KMS-11 (cell line): ENCODE measurements around the gene ATG14.
"Not testable (repeated sequence)": the region's sequence is repeated elsewhere in the genome, so short reads cannot be mapped to it uniquely, and the experiment has no call there.

Source experiments
- H2AFZ ChIP-seq: fragments of 200-600 bp; sonication (generic); 2 replicates; pipeline ENCODE4 v1.6.1; 2016; ENCODE audit warnings: antibody characterized with exemption, mixed run types, low read depth
- H3K27ac ChIP-seq: fragments of 200-600 bp; sonication (generic); 2 replicates; pipeline ENCODE4 v1.6.1; 2016; ENCODE audit warnings: mild to moderate bottlenecking, mixed run types
- H3K27me3 ChIP-seq: fragments of 200-600 bp; sonication (generic); 2 replicates; pipeline ENCODE4 v1.6.1; 2017; ENCODE audit warnings: mild to moderate bottlenecking, low read depth, mixed run types, moderate library complexity; ENCODE audit not compliant: insufficient read depth
- H3K36me3 ChIP-seq: fragments of 200-600 bp; sonication (generic); 2 replicates; pipeline ENCODE4 v1.6.1; 2017; ENCODE audit warnings: mild to moderate bottlenecking, mixed run types; ENCODE audit not compliant: insufficient read depth
- H3K4me1 ChIP-seq: fragments of 200-600 bp; sonication (generic); 2 replicates; pipeline ENCODE4 v1.6.1; 2016; ENCODE audit warnings: mild to moderate bottlenecking, low read depth, mixed run types; ENCODE audit not compliant: poor library complexity, severe bottlenecking
- H3K4me2 ChIP-seq: fragments of 200-600 bp; sonication (generic); 2 replicates; pipeline ENCODE4 v1.7.0; 2016; ENCODE audit warnings: mild to moderate bottlenecking, mixed run types
- H3K4me3 ChIP-seq: fragments of 200-600 bp; sonication (generic); IDR thresholded peaks from 2 replicates; pipeline ENCODE4 v1.6.1; 2017; ENCODE audit warnings: low read depth, low read length, mixed read lengths; ENCODE audit not compliant: insufficient read depth
- H3K79me2 ChIP-seq: fragments of 200-600 bp; sonication (generic); 2 replicates; pipeline ENCODE4 v1.6.1; 2016; ENCODE audit warnings: low read depth, mixed run types; ENCODE audit not compliant: insufficient read depth
- H3K9ac ChIP-seq: fragments of 200-600 bp; sonication (generic); 2 replicates; pipeline ENCODE4 v1.6.1; 2016; ENCODE audit warnings: mild to moderate bottlenecking, mixed run types
- H4K20me1 ChIP-seq: fragments of 200-600 bp; sonication (generic); 2 replicates; pipeline ENCODE4 v1.6.1; 2016; ENCODE audit warnings: mild to moderate bottlenecking, mixed run types; ENCODE audit not compliant: insufficient read depth
- CTCF ChIP-seq: fragments of 200-600 bp; sonication (generic); conservative IDR thresholded peaks from 2 replicates; pipeline ENCODE4 v1.6.1; 2017; ENCODE audit warnings: low read depth, mild to moderate bottlenecking, antibody characterized with exemption, low read length, moderate library complexity, mixed read lengths

ATG14 gene

GRCh38 chr14:55411426-55412389 is at the start of gene ATG14:
Gene ATG14 (minus strand): TSS chr14:55411830. CDS start chr14:55411822, 8 bp downstream.
- peak within 1 kb of the TSS; percentile 81 for H3K4me2 ChIP-seq
- peak within 1 kb of the TSS; percentile 38 for H3K4me3 ChIP-seq
- TF ChIP-seq CTCF = no peak
- no peaks in the 10 kb centered on the region for H3K36me3 ChIP-seq
- no peaks in the 10 kb centered on the region for H4K20me1 ChIP-seq
- 0 out of 2 replicates have a peak within 1 kb of the TSS, but pooled peaks have one; percentile 5 for H3K27ac ChIP-seq
- peaks cover 16% of the 10 kb centered on the region for H3K4me1 ChIP-seq
- no peaks in the 10 kb centered on the region for H3K27me3 ChIP-seq
- peak within 1 kb of the TSS; percentile 71; the same call in 1 of the 2 replicates for H3K9ac ChIP-seq
- no peaks in the 10 kb centered on the region; the same call in 1 of the 2 replicates for H3K79me2 ChIP-seq
- H2AFZ ChIP-seq = peak within 1 kb of the TSS; percentile 87

GRCh38 chr14:55458800-55459515 is 47.3 kb upstream of the ATG14 start:
- TF ChIP-seq CTCF = no peak
- H3K27ac ChIP-seq = no peak overlapping the region
- H3K4me3 ChIP-seq = no peak overlapping the region
- no peak overlapping the region for H3K9ac ChIP-seq
- H3K4me1 ChIP-seq = no peaks in the 10 kb centered on the region
- no peaks in the 10 kb centered on the region for H3K79me2 ChIP-seq
- no peaks in the 10 kb centered on the region for H3K36me3 ChIP-seq
- H3K27me3 ChIP-seq = no peaks in the 10 kb centered on the region
- H3K4me2 ChIP-seq = no peak overlapping the region
- H4K20me1 ChIP-seq = no peaks in the 10 kb centered on the region
- H2AFZ ChIP-seq = no peak overlapping the region

GRCh38 chr14:55457496-55457895 is 45.9 kb upstream of the ATG14 start:
- Histone ChIP-seq H3K4me3 (no peak overlapping the region), H2AFZ (no peak overlapping the region), H3K27me3 (no peaks in the 10 kb centered on the region), H3K9ac (no peak overlapping the region), H3K4me2 (no peak overlapping the region), H3K27ac (no peak overlapping the region), H3K36me3 (no peaks in the 10 kb centered on the region), H4K20me1 (no peaks in the 10 kb centered on the region), H3K79me2 (no peaks in the 10 kb centered on the region), H3K4me1 (no peaks in the 10 kb centered on the region)
- TF ChIP-seq CTCF = no peak

GRCh38 chr14:55456411-55456810 is 44.8 kb upstream of the ATG14 start:
- not testable (repeated sequence) for H3K9ac ChIP-seq, H3K79me2 ChIP-seq, H4K20me1 ChIP-seq, H3K4me1 ChIP-seq, H2AFZ ChIP-seq, H3K4me2 ChIP-seq, H3K36me3 ChIP-seq, H3K27ac ChIP-seq, H3K27me3 ChIP-seq, H3K4me3 ChIP-seq
